ENCODE results near the gene TPR.

Gene TPR

DNA sequence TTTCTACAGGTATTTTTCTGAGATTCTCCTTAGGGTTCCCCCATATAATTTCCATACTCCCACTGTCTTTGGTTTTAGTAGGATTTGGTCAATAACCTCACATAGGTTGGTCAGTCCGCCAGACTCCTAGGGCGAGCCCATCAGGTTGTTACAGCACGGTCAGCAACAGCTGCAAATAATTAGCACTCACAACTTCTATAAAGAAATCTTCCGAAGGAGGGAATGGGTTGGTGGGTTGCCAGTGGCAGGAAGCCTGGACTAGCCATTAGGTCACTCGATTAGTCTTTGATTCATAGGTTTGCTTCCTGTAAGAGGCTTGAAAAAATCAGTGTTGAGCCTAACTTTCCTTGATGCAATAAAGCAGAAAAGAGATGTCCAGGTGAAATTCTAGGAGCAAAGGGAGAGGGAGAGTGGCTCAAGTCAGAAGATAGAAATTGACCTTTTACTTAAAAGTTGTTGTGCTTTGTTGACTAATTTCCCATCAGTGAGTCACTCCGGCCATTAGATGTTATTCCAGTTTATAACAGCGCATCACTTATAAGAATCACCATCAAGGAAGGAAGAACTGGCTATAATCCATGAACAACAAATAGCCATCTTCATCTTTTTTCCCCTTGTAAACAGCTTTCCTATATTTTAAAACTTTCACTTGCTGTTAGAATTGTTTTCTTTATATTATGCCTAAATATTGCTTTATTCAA is 88.3 kb downstream of the TPR start:
- no peak for DNase-seq (ENCODE audit: low spot score)

DNA sequence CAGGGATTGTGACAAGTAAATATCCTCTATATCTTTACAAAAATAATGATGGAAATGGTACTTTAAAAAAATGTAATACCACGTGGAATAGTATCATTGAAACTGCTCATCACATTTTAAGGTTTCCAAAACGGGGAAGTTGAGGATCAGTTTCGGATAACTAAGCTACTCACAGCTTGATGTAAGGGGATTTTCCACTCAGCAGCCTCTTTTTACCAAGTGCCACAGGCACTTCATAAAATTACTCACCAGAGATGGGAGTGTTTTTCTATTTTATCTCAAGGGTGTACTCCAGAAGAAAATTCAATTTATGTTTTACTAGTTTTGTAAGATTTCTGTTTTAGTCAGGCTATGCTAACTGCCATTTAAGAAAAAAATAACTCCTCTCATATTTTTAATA is 91.7 kb downstream of the TPR start:
- DNase-seq (ENCODE audit: low spot score), result no peak

DNA sequence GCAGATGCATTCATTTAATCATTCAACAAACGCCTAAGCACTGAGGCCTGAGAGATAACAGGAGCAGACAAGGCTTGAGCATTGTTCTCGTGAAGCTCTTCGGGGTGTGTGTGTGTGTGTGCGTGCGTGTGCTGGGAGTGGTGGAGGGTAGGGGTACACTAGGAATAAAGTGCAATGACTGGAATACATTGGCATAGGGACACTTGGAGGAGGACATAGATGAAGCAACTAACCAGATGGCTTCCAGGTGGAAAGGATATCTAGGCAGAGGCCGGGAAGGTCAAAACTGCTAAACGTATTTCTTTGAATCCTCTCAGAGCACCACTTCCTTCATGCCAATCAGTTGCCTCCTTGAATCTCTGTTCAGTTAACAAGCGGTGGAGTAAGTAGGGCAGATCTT is 92.6 kb downstream of the TPR start:
- DNase-seq (ENCODE audit: low spot score), result no peak

DNA sequence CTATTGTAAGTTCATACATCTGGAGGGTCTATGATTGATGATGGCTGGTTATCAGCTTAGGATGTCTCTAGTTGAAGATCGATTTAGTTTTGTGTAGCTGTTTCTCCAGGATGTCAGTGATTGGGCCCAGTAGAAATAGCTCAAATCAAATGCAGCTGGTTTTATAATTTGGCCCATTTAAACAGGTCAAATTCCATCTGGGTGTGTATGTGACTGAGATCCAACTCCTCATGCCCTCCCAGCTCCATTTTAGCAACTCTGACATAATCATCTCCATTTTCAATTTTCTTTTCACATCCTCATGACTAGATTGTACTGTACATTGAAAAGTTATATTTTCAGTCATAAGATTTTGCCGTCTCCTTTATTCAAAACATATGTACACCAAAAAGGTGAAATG is 99.2 kb downstream of the TPR start:
- no peak for DNase-seq (ENCODE audit: low spot score)

DNA sequence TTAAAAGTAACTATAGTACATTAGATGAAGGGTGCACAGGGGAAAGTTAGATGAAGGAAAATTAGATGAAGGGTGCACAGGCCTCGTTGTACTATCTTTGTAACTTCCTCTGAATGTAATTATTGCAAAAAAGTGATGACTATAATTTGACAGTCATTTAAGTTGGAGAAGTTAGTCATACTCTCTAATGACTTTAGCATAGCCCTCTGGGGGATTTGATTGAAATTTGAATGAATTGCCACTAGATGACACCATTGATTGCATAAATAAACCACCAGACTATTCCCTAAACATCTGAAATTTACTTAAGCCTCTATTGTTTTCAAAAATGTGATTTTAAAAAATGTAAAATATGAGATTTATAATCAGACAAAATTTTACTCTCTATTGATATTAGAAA is 102.6 kb downstream of the TPR start:
- no peak for DNase-seq (ENCODE audit: low spot score)

DNA sequence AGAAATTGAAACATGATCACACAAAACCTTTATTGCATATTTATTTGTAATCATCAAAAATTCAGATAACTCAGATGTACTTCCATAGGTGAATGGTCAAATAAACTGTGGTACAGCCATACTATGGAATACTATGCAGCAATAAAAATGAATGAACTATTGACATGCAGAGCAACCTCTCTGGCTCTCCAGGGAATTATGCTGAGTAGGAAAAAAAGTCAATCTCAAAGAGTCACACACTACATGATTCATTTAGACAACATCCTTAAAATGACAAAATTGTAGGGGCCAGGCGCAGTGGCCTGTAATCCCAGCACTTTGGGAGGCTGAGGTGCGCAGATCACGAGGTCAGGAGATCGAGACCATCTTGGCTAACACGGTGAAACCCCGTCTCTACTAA is 104.0 kb downstream of the TPR start:
- no peak for DNase-seq (ENCODE audit: low spot score)
